Measurements from ENCODE around the gene PLA2G6. TPM values are rescaled to one million over a fixed set of nuclear protein-coding genes. Genes with fewer than 3 reads are reported as not detected.

The PLA2G6 gene
- total RNA-seq, 1 experiment from 2014 or later = 36.0 TPM

DNA sequence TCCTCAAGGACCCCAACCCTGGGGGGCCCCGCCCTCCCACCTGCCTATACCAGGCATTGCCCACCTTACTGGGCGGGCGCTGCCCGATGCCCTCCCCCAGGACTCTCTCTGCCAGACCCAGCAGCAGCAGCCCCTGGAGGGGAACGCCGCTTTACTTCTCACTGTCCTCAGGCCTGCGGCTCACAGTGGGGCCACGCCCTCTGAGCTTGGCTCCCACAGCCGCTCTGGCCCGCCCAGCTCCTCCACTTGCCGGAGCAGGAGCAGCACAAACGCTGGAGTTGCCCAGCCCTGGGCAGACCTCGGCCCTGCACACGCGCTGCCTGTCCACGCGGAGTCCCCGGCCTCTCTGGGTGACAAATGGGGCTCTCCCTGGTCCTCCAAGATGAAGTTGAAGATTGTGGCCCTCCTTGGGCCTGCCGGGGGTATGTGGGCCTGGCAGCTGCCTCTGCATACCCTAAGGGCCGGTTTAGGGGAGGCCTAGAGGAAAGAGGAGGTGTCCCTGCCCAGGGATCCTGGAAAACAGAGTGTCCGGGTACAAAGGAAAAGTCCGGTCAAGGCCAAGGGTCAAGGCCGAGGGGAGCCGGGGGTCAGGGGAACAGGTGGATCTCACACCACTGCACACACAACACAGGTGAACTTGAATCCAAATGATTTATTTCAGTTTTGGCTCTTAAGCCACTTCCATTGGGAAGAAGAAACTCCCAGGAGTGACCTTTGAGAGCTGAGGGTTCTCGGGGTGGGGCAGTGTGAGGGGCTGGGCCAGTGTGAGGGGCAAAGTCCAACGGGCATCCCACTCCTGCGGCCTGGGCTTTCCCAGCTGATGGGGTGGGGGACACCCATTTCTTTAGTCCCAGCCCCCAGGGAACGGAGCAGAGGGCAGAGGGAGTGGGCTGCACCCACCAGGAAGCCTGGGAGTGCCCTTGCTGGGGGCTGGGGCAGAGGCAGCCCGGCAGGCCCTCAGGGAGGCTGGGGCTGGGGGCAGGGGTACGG lies 70.5 kb downstream of the PLA2G6 start:
- ATAC-seq (0 out of 2 replicates have a peak, but pooled peaks have one; percentile 16), DNase-seq (ENCODE audit: low read depth, low spot score) (no peak)
- Histone ChIP-seq H3K4me2 (ENCODE audit: low read length) (peak overlapping the region; percentile 44), H3K9me2 (ENCODE audit: insufficient read depth) (no peaks in the 10 kb centered on the region), H3K9me3 (ENCODE audit: control insufficient read depth in 1 of 2, insufficient read depth in 1 of 2, low read depth in 1 of 2, low read length in 2 of 2) (no peaks in the 10 kb centered on the region), H3K9ac (ENCODE audit: low read length) (no peak overlapping the region), H4K20me1 (ENCODE audit: insufficient read depth) (no peaks in the 10 kb centered on the region), H3K4me1 (ENCODE audit: control insufficient read depth in 1 of 2, insufficient read depth in 2 of 2, low read length in 2 of 2) (peaks cover 14 to 24% of the 10 kb centered on the region in 2 experiments), H3K79me2 (ENCODE audit: insufficient read depth, low read length) (no peaks in the 10 kb centered on the region), H2AFZ (ENCODE audit: low read depth, low read length, poor library complexity, severe bottlenecking) (no peak overlapping the region), H3K27me3 (ENCODE audit: insufficient read depth, low read length) (no peaks in the 10 kb centered on the region), H3K27ac (ENCODE audit: low read depth, low read length) (no peak overlapping the region), H3K36me3 (ENCODE audit: control insufficient read depth in 1 of 2, insufficient read depth in 2 of 2, low read length in 2 of 2) (no peaks in the 10 kb centered on the region), H3K4me3 (replicated peaks in 1 of 2; ENCODE audit: low read depth in 1 of 2, low read length in 2 of 2) (no peak overlapping the region)
- RAD21 ChIA-PET (ENCODE audit: low non-redundant PET in 1 of 2, low total read pairs in 2 of 2, uncharacterized antibody in 2 of 2, unreplicated experiment in 2 of 2) = no interaction called here
- intact Hi-C loops (cut with micrococcal nuclease) = loop anchor here (10.0 kb wide), 1 partner anchor 114 kb away; no protein-coding TSS in a partner anchor
- CTCF ChIA-PET = interaction anchor here (1.3 to 1.7 kb wide), 2 partner anchors 59 to 119 kb away, joined by 3 to 6 read pairs; no protein-coding TSS in a partner anchor
- POLR2A ChIA-PET = no interaction called here
- no TSS peak for BruUV-seq (replicated peaks)
- TF ChIP-seq JUND (IDR thresholded peaks at IDR 0.05) = no peak
- TF ChIP-seq EZH2 (IDR thresholded peaks at IDR 0.05) = no peak
- TF ChIP-seq, protein P1, sequence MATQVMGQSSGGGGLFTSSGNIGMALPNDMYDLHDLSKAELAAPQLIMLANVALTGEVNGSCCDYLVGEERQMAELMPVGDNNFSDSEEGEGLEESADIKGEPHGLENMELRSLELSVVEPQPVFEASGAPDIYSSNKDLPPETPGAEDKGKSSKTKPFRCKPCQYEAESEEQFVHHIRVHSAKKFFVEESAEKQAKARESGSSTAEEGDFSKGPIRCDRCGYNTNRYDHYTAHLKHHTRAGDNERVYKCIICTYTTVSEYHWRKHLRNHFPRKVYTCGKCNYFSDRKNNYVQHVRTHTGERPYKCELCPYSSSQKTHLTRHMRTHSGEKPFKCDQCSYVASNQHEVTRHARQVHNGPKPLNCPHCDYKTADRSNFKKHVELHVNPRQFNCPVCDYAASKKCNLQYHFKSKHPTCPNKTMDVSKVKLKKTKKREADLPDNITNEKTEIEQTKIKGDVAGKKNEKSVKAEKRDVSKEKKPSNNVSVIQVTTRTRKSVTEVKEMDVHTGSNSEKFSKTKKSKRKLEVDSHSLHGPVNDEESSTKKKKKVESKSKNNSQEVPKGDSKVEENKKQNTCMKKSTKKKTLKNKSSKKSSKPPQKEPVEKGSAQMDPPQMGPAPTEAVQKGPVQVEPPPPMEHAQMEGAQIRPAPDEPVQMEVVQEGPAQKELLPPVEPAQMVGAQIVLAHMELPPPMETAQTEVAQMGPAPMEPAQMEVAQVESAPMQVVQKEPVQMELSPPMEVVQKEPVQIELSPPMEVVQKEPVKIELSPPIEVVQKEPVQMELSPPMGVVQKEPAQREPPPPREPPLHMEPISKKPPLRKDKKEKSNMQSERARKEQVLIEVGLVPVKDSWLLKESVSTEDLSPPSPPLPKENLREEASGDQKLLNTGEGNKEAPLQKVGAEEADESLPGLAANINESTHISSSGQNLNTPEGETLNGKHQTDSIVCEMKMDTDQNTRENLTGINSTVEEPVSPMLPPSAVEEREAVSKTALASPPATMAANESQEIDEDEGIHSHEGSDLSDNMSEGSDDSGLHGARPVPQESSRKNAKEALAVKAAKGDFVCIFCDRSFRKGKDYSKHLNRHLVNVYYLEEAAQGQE (IDR thresholded peaks at IDR 0.05; ENCODE audit: low read depth) = no peak
